ENCODE data around the gene SLC22A7. TPM values are rescaled to one million over a fixed set of nuclear protein-coding genes. Genes with fewer than 3 reads are reported as not detected.

SLC22A7 gene
- total RNA-seq, 2 donors from 2014 or later: not detected

- peaks cover 25% of the 10 kb centered on the region for H3K27me3 Mint-ChIP-seq (ENCODE audit: insufficient read depth)
- Histone ChIP-seq H3K9me3 (ENCODE audit: control insufficient read depth, low read length) (no peaks in the 10 kb centered on the region), H3K4me1 (ENCODE audit: control insufficient read depth, insufficient read depth, low read length) (peaks cover 5% of the 10 kb centered on the region), H3K4me3 (ENCODE audit: low read length) (no peak overlapping the region), H3K27me3 (ENCODE audit: control insufficient read depth, insufficient read depth, low read length, poor library complexity, severe bottlenecking) (no peaks in the 10 kb centered on the region), H3K9ac (ENCODE audit: extremely low read depth, low read length, poor library complexity, severe bottlenecking) (no peak overlapping the region), H3K27ac (ENCODE audit: low read depth, low read length) (no peak overlapping the region), H3K36me3 (ENCODE audit: control insufficient read depth, insufficient read depth, low read length) (no peaks in the 10 kb centered on the region)
- H3K4me1 Mint-ChIP-seq: peaks cover 28% of the 10 kb centered on the region
- 88 to 91% methylated on average over 7 to 9 of the region's 9 CpGs for WGBS, 2 experiments (ENCODE audit: insufficient coverage in 1 of 2, insufficient read length in 1 of 2)
- no peak for TF ChIP-seq CTCF (conservative IDR thresholded peaks at IDR 0.05)
- no peaks in the 10 kb centered on the region for H3K9me3 Mint-ChIP-seq
- no peak for DNase-seq
- H3K36me3 Mint-ChIP-seq (ENCODE audit: low read depth): no peaks in the 10 kb centered on the region
- H3K4me3 Mint-ChIP-seq: no peak overlapping the region
- H3K27ac Mint-ChIP-seq: peak overlapping the region; percentile 9
Observed at GRCh38 chr6:43282060-43282459, 16.0 kb upstream of the SLC22A7 start.

GRCh38 chr6:43282636-43283513, 15.2 kb upstream of the SLC22A7 start:
- H3K4me1 Mint-ChIP-seq: peaks cover 29% of the 10 kb centered on the region
- H3K27me3 Mint-ChIP-seq (ENCODE audit: insufficient read depth): peaks cover 20% of the 10 kb centered on the region
- H3K4me1 ChIP-seq (ENCODE audit: control insufficient read depth, insufficient read depth, low read length): peaks cover 5% of the 10 kb centered on the region
- H3K36me3 Mint-ChIP-seq (ENCODE audit: low read depth): no peaks in the 10 kb centered on the region
- no peak overlapping the region for H3K27ac ChIP-seq (ENCODE audit: low read depth, low read length)
- H3K4me3 ChIP-seq (ENCODE audit: low read length): no peak overlapping the region
- no peak for TF ChIP-seq CTCF (conservative IDR thresholded peaks at IDR 0.05)
- H3K9me3 ChIP-seq (ENCODE audit: control insufficient read depth, low read length): no peaks in the 10 kb centered on the region
- no peaks in the 10 kb centered on the region for H3K27me3 ChIP-seq (ENCODE audit: control insufficient read depth, insufficient read depth, low read length, poor library complexity, severe bottlenecking)
- no peak overlapping the region for H3K4me3 Mint-ChIP-seq
- DNase-seq: no peak
- no peak overlapping the region for H3K9ac ChIP-seq (ENCODE audit: extremely low read depth, low read length, poor library complexity, severe bottlenecking)
- no peaks in the 10 kb centered on the region for H3K9me3 Mint-ChIP-seq
- no peaks in the 10 kb centered on the region for H3K36me3 ChIP-seq (ENCODE audit: control insufficient read depth, insufficient read depth, low read length)
- 88 to 90% methylated on average over 28 to 32 of the region's 32 CpGs for WGBS, 2 experiments (ENCODE audit: insufficient coverage in 1 of 2, insufficient read length in 1 of 2)
- no peak overlapping the region for H3K27ac Mint-ChIP-seq

DNA sequence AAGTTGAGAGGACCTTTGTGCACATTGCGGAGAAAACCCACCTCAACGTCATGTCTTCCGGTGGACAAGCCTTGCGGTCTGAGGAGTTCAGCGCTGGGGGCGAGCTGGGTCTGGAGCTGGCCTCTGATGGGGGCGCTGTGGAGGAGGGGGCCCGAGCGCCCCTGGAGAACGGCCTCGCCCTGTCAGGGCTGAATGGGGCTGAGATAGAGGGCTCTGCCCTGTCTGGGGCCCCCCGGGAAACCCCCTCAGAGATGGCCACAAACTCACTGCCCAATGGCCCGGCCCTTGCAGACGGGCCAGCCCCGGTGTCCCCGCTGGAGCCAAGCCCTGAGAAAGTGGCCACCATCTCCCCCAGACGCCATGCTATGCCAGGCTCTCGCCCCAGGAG, 14.6 kb upstream of the SLC22A7 start:
- Mint-ChIP-seq H3K36me3 (ENCODE audit: low read depth) (no peaks in the 10 kb centered on the region), H3K27me3 (ENCODE audit: insufficient read depth) (peaks cover 20% of the 10 kb centered on the region)
- 96 to 98% methylated on average over 13 to 18 of the region's 18 CpGs for whole genome bisulfite sequencing, 2 experiments (ENCODE audit: insufficient coverage in 1 of 2, insufficient read length in 1 of 2)

More for the DNA sequence above, 14.6 kb upstream of the SLC22A7 start:
- H3K9me3 ChIP-seq (ENCODE audit: control insufficient read depth, low read length): no peaks in the 10 kb centered on the region
- no peak overlapping the region for H3K4me3 Mint-ChIP-seq
- TF ChIP-seq CTCF (conservative IDR thresholded peaks at IDR 0.05): no peak
- H3K9ac ChIP-seq (ENCODE audit: extremely low read depth, low read length, poor library complexity, severe bottlenecking): no peak overlapping the region
- H3K4me1 Mint-ChIP-seq: peaks cover 27% of the 10 kb centered on the region
- no peak for DNase-seq
- no peak overlapping the region for H3K27ac Mint-ChIP-seq
- no peaks in the 10 kb centered on the region for H3K36me3 ChIP-seq (ENCODE audit: control insufficient read depth, insufficient read depth, low read length)
- no peak overlapping the region for H3K4me3 ChIP-seq (ENCODE audit: low read length)
- peaks cover under 1% of the 10 kb centered on the region for H3K4me1 ChIP-seq (ENCODE audit: control insufficient read depth, insufficient read depth, low read length)
- H3K27me3 ChIP-seq (ENCODE audit: control insufficient read depth, insufficient read depth, low read length, poor library complexity, severe bottlenecking): no peaks in the 10 kb centered on the region
- H3K9me3 Mint-ChIP-seq: no peaks in the 10 kb centered on the region
- no peak overlapping the region for H3K27ac ChIP-seq (ENCODE audit: low read depth, low read length)

All from endodermal cell (in vitro differentiated cells).